HG02798 (cell line): ENCODE measurements around the gene INHBA.

ENCODE experiments used
- ATAC-seq: cut with Tn5 transposase; IDR thresholded peaks from one replicate; pipeline ENCODE4 v1.9.1; 2021; ENCODE audit warnings: mild to moderate bottlenecking; ENCODE audit not compliant: unreplicated experiment, poor library complexity

INHBA gene

GRCh38 chr7:41715000-41715399 lies 12.1 kb upstream of the INHBA start:
- ATAC-seq = no peak

- ATAC-seq = no peak
Measured at GRCh38 chr7:41711283-41712064, 8.6 kb upstream of the INHBA start.

- no peak for ATAC-seq
Measured at GRCh38 chr7:41710838-41711237, 7.9 kb upstream of the INHBA start.

GRCh38 chr7:41709621-41710020 lies 6.7 kb upstream of the INHBA start:
- no peak for ATAC-seq

GRCh38 chr7:41708581-41709358 lies 5.9 kb upstream of the INHBA start:
- no peak for ATAC-seq

- ATAC-seq = no peak
Measured at GRCh38 chr7:41706228-41706930, 3.5 kb upstream of the INHBA start.

- ATAC-seq = peak; percentile 97
Measured at GRCh38 chr7:41705109-41705901, 2.4 kb upstream of the INHBA start.

GRCh38 chr7:41701068-41701941 lies 1.6 kb downstream of the INHBA start:
- ATAC-seq = no peak

- ATAC-seq = no peak
Measured at GRCh38 chr7:41700044-41700471, 2.8 kb downstream of the INHBA start.

- no peak for ATAC-seq
Measured at GRCh38 chr7:41699516-41699915, 3.4 kb downstream of the INHBA start.

- no peak for ATAC-seq
Measured at GRCh38 chr7:41698726-41699125, 4.2 kb downstream of the INHBA start.

GRCh38 chr7:41698114-41698513 lies 4.8 kb downstream of the INHBA start:
- no peak for ATAC-seq

- ATAC-seq = peak; percentile 32
Measured at GRCh38 chr7:41696323-41696916, 6.5 kb downstream of the INHBA start.

GRCh38 chr7:41695661-41696322 lies 7.1 kb downstream of the INHBA start:
- no peak for ATAC-seq

- no peak for ATAC-seq
Measured at GRCh38 chr7:41694495-41694894, 8.4 kb downstream of the INHBA start.

- no peak for ATAC-seq
Measured at GRCh38 chr7:41693150-41693997, 9.5 kb downstream of the INHBA start.

GRCh38 chr7:41692251-41692650 lies 10.6 kb downstream of the INHBA start:
- no peak for ATAC-seq
